Fibroblast of pulmonary artery (primary cell): ENCODE data around the gene C11orf21.
A peak's percentile ranks its signal among the peaks of the same experiment; 100 is the strongest.

Source experiments
- DNase-seq: peaks from one replicate; pipeline ENCODE4 v3.0.0-alpha.2; 2010; ENCODE audit warnings: low read depth
- H3K4me3 ChIP-seq: replicated peaks from 2 replicates; pipeline ENCODE4 v1.5.1; 2011; ENCODE audit warnings: low read depth, mild to moderate bottlenecking, control low read depth, low read length, moderate library complexity
- TF ChIP-seq, protein P1 (sequence below): IDR thresholded peaks from 2 replicates; pipeline ENCODE4 v1.5.1; 2011; ENCODE audit warnings: mild to moderate bottlenecking, control low read depth, low read length, inconsistent platforms; ENCODE audit errors: missing control alignments

Gene C11orf21

DNA sequence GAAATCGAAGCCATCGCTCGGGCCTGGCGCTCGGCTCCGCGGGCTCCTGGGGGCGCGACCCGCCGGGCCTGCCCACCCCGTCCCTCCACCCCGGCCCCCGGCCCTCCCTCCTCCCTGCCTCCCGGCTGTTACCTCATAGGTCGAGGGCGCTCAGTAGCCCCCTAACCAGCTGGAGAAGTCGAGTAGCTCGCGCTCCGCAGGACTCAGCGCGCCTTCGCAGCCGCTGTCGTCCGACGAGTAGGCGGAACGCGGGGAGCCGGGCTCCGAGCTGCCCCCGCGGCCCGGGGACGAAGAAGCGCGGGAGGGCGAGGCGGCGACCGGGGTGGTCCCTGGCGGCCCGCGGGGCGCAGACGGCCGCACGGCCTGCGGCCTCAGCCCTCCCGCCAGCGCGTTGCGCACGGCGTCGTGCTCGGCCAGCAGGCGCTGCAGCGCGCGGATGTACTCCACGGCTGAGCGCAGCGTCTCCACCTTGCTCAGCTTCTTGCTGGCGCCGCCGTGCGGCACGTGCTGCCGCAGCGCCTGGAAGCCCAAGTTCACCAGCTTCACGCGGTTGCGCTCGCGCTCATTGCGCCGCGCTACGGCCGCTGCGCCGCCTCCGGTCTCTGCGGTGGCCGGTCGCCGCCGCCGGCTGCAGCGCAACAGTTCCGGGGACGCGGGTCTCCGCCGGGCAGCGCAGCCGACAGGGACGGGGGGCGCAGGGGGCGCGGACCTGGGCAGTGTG, 32.0 kb downstream of the C11orf21 start:
- TF ChIP-seq, protein P1, sequence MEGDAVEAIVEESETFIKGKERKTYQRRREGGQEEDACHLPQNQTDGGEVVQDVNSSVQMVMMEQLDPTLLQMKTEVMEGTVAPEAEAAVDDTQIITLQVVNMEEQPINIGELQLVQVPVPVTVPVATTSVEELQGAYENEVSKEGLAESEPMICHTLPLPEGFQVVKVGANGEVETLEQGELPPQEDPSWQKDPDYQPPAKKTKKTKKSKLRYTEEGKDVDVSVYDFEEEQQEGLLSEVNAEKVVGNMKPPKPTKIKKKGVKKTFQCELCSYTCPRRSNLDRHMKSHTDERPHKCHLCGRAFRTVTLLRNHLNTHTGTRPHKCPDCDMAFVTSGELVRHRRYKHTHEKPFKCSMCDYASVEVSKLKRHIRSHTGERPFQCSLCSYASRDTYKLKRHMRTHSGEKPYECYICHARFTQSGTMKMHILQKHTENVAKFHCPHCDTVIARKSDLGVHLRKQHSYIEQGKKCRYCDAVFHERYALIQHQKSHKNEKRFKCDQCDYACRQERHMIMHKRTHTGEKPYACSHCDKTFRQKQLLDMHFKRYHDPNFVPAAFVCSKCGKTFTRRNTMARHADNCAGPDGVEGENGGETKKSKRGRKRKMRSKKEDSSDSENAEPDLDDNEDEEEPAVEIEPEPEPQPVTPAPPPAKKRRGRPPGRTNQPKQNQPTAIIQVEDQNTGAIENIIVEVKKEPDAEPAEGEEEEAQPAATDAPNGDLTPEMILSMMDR: no peak
- DNase-seq: peak; percentile 65
- H3K4me3 ChIP-seq: no peak overlapping the region

DNA sequence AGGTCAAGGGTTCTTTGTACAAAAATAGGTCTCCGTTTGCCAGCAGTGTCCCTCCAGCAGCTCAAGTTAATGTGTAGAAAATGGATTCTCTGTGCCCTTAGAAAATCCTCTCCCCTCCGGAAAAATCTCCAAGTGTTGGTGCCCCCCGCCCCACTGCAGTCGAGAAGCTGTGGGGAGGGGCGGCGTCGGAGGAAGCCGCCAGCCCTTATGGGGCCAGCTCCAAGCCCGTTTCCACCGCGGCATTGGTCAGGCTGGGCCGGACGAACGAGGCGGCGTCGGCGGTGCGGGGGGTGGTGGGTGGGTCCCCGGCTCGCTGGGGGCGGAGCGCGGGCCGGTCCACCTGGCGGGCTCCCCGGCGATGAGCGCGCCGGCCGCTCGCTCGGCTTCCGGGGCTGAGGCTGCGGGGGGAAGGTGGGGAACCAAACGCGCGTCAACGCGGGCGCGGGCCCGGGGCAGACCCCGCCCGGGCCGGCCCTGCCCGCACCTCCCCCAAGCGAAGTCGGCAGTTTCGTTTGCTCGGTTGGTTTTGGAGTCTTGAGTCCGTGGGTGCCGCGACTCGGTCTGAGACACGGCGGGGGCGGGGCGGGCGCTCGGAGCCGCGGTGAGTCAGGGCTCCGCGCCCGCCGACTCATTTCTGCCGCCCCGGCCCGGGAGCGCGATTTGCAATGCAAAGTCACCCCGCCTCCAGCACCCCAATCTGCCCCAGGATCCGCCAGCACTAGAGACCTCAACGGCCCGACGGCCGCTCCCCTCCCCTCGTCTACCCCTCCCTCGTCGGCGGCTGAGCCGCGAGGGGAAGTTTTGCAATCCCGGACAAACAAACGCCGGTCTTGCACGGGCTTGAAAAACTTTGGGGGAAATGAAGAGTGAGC, 32.8 kb downstream of the C11orf21 start:
- peak overlapping the region; percentile 19 for H3K4me3 ChIP-seq
- DNase-seq: peak; percentile 20
- TF ChIP-seq, protein P1: no peak

DNA sequence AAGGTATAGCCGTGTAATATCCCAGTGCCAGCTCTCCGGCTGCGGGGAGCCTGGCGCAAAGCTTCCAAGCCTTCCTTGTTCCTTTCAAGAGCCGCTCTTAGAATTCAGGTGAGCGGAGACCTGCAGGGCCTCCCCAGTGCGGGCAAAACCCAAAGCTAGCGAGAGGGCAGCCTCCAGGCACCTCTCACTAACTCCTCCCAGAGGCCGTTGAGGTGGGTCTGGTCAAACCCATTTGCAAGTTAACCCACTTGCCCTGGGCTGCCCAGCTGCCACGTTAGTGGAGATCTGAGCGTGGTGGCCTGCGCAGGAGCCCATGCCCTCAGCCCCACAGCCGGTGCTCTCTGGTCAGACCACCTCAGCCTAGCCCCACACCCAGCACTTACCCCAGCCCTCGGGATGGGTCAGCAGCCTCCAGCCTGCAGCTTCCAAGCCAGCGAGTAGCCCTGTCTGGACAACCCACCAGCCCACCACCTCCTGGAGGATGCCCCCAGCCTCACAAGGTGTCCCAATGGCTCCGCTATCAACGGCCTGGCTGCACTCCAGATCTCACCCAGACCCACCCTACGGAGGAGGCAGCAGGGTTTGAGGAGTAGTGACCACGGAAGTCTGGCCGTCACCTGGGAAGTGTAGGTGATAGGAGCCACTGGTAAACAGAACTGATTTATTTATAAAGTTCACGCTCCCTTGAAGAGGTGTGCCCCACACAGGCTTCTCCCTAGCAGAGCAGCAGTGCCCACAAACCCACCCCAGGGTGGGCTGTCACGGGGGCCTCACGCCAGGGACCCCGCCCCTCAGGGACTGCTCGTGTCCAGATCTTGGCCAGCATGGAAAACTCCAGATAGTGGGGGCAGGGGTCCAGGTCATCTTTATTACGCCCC, 33.6 kb downstream of the C11orf21 start:
- TF ChIP-seq, protein P1: no peak
- no peak for DNase-seq
- no peak overlapping the region for H3K4me3 ChIP-seq

DNA sequence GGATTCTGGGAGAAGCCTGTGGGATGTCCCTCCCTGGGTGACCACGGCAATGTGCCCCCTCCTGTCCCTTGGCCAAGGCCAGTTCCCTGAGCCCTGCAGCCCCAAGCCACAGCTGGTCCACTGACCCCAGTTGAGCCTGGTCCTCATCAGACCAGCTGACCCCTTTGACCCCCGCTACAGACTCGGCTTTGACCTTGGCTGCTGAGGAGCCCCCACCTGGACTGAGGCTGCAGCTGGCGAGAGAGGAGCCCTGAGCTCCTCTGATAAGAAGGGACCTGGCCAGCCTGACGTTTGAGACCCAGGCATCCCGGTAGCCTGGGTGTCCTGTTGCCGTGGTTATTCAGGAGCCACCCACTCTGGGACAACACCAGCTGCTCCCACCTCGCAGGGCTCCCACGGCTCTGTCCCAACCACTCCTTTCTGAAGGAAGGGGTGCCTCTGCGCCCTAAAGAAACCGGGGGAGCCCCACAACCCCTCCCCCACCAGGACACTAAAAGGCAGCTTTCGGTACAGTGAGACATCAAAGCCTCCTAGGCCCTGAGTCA, 34.3 kb downstream of the C11orf21 start:
- no peak for DNase-seq
- TF ChIP-seq, protein P1: no peak
- H3K4me3 ChIP-seq: no peak overlapping the region

DNA sequence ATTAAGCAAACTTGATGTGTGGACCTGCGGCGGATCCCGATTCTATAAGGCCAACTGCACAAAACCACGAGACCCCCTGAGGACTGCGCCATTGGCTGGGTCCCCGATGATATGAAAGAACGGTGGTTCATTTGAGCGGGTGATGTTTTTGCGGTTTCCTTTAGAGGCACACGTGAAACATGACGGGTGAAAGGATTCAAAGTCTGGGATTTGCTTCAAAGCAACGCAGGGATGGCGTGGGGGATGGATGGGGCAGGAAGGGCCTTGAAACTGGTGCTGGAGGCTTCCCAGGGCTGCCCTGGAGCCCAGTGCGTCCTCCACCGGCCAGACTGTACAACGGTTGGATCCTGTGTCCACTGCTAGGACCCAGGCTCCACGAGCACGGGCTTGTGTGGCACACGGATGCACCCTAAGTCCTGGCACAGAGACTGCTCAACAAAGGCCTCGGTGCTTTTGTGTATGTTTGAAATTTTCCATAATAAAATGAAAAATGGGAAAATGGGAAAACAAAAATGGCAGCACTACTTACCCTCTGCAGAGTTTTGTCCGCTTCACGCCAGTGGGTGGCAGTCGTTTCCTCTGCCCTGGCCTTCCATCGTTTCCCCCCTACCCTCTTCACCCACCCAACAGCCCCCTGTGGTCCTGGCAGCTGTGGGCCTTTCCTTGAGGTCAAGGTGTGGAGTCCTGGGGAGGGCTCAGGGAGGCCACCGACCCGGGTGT, 35.0 kb downstream of the C11orf21 start:
- TF ChIP-seq, protein P1: no peak
- no peak overlapping the region for H3K4me3 ChIP-seq
- DNase-seq: no peak
